DOHH2 (cell line): ENCODE results near the gene CGB3.

Source experiments
- EZH2phosphoT487 ChIP-seq: fragments of 200-600 bp; sonication (generic); IDR thresholded peaks from 2 replicates; pipeline ENCODE4 v1.6.1; 2017; ENCODE audit warnings: borderline replicate concordance, mild to moderate bottlenecking, antibody characterized with exemption, low read length, moderate library complexity, mixed read lengths
- TF ChIP-seq, protein P1 (sequence below): fragments of 200-600 bp; sonication (generic); IDR thresholded peaks from one replicate; pipeline ENCODE4 v1.5.1; 2014; ENCODE audit warnings: antibody characterized with exemption, mild to moderate bottlenecking, low read depth, low read length; ENCODE audit not compliant: poor library complexity, severe bottlenecking

GRCh38 chr19:49059053-49059452 is 34.9 kb upstream of the CGB3 start:
- TF ChIP-seq, protein P1, sequence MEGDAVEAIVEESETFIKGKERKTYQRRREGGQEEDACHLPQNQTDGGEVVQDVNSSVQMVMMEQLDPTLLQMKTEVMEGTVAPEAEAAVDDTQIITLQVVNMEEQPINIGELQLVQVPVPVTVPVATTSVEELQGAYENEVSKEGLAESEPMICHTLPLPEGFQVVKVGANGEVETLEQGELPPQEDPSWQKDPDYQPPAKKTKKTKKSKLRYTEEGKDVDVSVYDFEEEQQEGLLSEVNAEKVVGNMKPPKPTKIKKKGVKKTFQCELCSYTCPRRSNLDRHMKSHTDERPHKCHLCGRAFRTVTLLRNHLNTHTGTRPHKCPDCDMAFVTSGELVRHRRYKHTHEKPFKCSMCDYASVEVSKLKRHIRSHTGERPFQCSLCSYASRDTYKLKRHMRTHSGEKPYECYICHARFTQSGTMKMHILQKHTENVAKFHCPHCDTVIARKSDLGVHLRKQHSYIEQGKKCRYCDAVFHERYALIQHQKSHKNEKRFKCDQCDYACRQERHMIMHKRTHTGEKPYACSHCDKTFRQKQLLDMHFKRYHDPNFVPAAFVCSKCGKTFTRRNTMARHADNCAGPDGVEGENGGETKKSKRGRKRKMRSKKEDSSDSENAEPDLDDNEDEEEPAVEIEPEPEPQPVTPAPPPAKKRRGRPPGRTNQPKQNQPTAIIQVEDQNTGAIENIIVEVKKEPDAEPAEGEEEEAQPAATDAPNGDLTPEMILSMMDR, result no peak
- TF ChIP-seq EZH2phosphoT487, result no peak
